ENCODE results near the gene OPN4. TPM values are rescaled to one million over a fixed set of nuclear protein-coding genes. Genes with fewer than 3 reads are reported as not detected.

Gene OPN4
- total and polyA plus RNA-seq, 2 of the 8 experiments (the other 6 are each of a cell fraction or from before 2014, with no cell fraction given), result not detected

DNA sequence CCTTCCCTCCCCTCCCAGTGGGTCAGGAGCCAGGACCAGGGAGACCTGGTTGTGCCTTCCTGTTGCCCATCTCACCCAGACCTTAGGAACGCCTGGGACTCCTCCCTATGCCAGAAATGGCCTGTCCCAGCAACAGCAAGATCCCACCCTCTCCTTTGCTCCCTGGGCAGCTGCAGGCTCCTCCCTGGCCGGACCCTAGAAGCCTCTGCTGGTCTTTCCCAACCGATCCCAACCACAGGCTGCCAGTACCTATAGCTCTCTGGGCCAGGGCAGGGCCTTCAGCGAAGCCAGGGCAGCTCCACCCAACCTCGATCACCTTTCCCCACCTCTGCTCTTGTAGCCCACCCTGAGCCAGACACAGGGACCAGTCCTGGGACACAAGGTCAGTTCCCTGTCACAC is 35.9 kb downstream of the OPN4 start:
- FAIRE-seq (no peak), DNase-seq (ENCODE audit: low read depth in 1 of 2, low spot score in 2 of 2) (no peak)
- Histone ChIP-seq H3K4me2 (ENCODE audit: insufficient read depth in 1 of 2, low read depth in 2 of 2, low read length in 2 of 2) (no peak overlapping the region), H3K79me2 (ENCODE audit: control insufficient read depth in 1 of 2, insufficient read depth in 2 of 2, low read length in 2 of 2) (no peaks in the 10 kb centered on the region), H3K79me1 (ENCODE audit: low read depth, low read length) (no peaks in the 10 kb centered on the region), H3K9ac (replicated peaks in 1 of 4; ENCODE audit: extremely low read depth in 1 of 4, low read depth in 3 of 4, low read length in 3 of 4) (no peak overlapping the region), H2AFZ (ENCODE audit: low read length) (no peak overlapping the region), H2BK5ac (ENCODE audit: low read depth, low read length) (no peak overlapping the region; the same call in 1 of the 2 replicates), H3K27ac (ENCODE audit: low read depth, low read length) (no peak overlapping the region), H2BK12ac (ENCODE audit: low read depth, low read length) (no peak overlapping the region; the same call in 1 of the 2 replicates), H2BK20ac (ENCODE audit: low read length) (no peak overlapping the region), H3K56ac (replicated peaks; ENCODE audit: insufficient read length, low read depth, low read length) (no peak overlapping the region), H3K9me3 (ENCODE audit: insufficient read depth in 2 of 2, low read depth in 1 of 2, low read length in 1 of 2) (no peaks in the 10 kb centered on the region), H3K23ac (ENCODE audit: insufficient read length) (no peak overlapping the region), H2BK15ac (ENCODE audit: low read length) (peak overlapping the region; percentile 83; the same call in 1 of the 2 replicates), H3K23me2 (ENCODE audit: low read depth, low read length) (no peaks in the 10 kb centered on the region; the same call in 1 of the 2 replicates), H3K4me3 (ENCODE audit: extremely low read depth in 1 of 4, insufficient read depth in 2 of 4, low read depth in 3 of 4, low read length in 4 of 4) (no peak overlapping the region), H3K4ac (replicated peaks; ENCODE audit: insufficient read length, low read depth, low read length) (no peak overlapping the region), H3K14ac (ENCODE audit: insufficient read length) (no peak overlapping the region), H4K20me1 (replicated peaks in 1 of 2; ENCODE audit: control insufficient read depth in 1 of 2, insufficient read depth in 2 of 2, low read length in 2 of 2) (no peaks in the 10 kb centered on the region), H3K4me1 (replicated peaks in 1 of 4; ENCODE audit: control insufficient read depth in 3 of 4, insufficient read depth in 4 of 4, low read length in 3 of 4) (peaks cover 4 to 22% (median 5%) of the 10 kb centered on the region in 4 experiments), H2AK5ac (ENCODE audit: low read depth, low read length) (peak overlapping the region; percentile 67), H3K18ac (ENCODE audit: extremely low read depth, low read length) (no peak overlapping the region), H3K36me3 (ENCODE audit: control insufficient read depth in 2 of 4, insufficient read depth in 4 of 4, low read length in 3 of 4) (no peaks in the 10 kb centered on the region), H4K8ac (ENCODE audit: extremely low read depth, insufficient read depth, low read length) (no peak overlapping the region), H2BK120ac (replicated peaks; ENCODE audit: low read depth, low read length) (no peak overlapping the region), H4K5ac (ENCODE audit: insufficient read length, low read depth, low read length) (no peak overlapping the region), H3K27me3 (replicated peaks in 1 of 4; ENCODE audit: control insufficient read depth in 3 of 4, extremely low read depth in 1 of 4, insufficient read depth in 3 of 4, low read length in 3 of 4) (no peaks in the 10 kb centered on the region), H4K91ac (replicated peaks; ENCODE audit: insufficient read length, low read length) (no peak overlapping the region)
- TF ChIP-seq SRF (IDR thresholded peaks at IDR 0.05; ENCODE audit: low read depth, low read length), result no peak
- TF ChIP-seq TAF1 (IDR thresholded peaks at IDR 0.05; ENCODE audit: low read depth, low read length), result no peak
- TF ChIP-seq SP1 (IDR thresholded peaks at IDR 0.05; ENCODE audit: low read depth, low read length), result no peak
- no peak for TF ChIP-seq KDM5A (IDR thresholded peaks at IDR 0.05; ENCODE audit: low read length)
- TF ChIP-seq GTF2F1 (IDR thresholded peaks at IDR 0.05; ENCODE audit: borderline replicate concordance, low read depth, low read length), result no peak
- TF ChIP-seq CBX5 (IDR thresholded peaks at IDR 0.05; ENCODE audit: low read depth, low read length), result no peak
- TF ChIP-seq GABPA (IDR thresholded peaks at IDR 0.05; ENCODE audit: borderline replicate concordance, insufficient read depth, low read length), result no peak
- no peak for TF ChIP-seq ASH2L (IDR thresholded peaks at IDR 0.05; ENCODE audit: low read length)
- TF ChIP-seq SUZ12 (IDR thresholded peaks at IDR 0.05; ENCODE audit: low read length), result no peak
- no peak for TF ChIP-seq PHF8 (conservative IDR thresholded peaks at IDR 0.05; ENCODE audit: low read depth, low read length)
- ChIA-PET POLR2A (ENCODE audit: partially characterized antibody) (interaction anchor here (0.6 to 1.3 kb wide), 4 partner anchors 76 to 209 kb away, joined by 3 to 4 read pairs (median 3); no protein-coding TSS in a partner anchor), CTCF (ENCODE audit: partially characterized antibody) (interaction anchor here (0.7 to 4.5 kb wide), 16 partner anchors 10 to 267 kb away, joined by 3 to 59 read pairs (median 6); no protein-coding TSS in a partner anchor)
- WGBS, 2 experiments (ENCODE audit: extremely low coverage in 1 of 2, insufficient coverage in 1 of 2, insufficient read length in 1 of 2, insufficient replicate concordance in 2 of 2, low coverage in 1 of 2, low lambda C conversion rate in 2 of 2, missing lambda C conversion rate in 1 of 2), result 85% methylated on average over 5 of the region's 5 CpGs; no CpG with 5 or more reads in 1 of the 2 experiments

Measured in H1 (cell line).